GM19193 (cell line): ENCODE data around the gene CDKN2A.

Experiments used
- POLR2A ChIP-seq: IDR thresholded peaks from 4 replicates; pipeline ENCODE4 v1.6.1; 2011; ENCODE audit not compliant: insufficient read depth, insufficient read length; ENCODE audit errors: extremely low read depth

Gene CDKN2A

DNA sequence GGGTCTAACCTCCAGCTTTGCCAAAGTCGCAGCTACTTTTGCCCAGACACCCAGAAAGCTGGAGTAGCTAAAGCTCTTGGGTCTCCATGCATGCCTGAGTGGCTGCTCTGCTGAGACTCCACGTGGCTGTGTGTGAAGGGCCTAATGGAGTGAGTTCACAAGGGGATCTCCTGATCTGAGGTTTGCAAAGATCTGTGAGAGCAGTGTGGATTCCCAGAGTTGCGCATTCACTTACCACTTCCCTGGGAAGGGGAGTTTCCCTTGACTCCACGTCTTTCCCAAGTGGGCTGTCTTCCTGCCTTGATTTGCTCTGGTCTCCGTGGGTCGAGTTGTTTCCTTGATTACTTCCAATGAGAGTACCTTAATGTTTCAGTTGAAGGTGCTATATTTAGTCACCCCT lies 32.5 kb upstream of the CDKN2A start:
- no peak for TF ChIP-seq POLR2A

DNA sequence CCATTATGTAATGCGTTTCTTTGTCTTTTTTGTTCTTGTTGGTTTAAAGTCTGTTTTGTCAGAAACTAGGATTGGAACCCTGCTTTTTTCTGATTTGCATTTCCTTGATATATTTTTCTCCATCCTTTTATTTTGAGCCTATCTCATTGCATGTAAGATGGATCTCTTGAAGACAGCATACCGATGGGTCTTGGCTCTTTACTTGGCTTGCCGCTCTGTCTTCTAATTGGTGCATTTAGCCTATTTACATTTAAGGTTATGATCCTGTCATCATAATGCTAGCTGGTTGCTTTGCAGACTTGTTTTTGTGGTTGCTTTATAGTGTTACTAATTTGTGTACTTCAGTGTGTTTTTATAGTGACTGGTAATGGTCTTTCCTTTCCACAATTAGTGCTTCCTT lies 28.2 kb upstream of the CDKN2A start:
- TF ChIP-seq POLR2A = no peak

- no peak for TF ChIP-seq POLR2A
Measured at GRCh38 chr9:22010866-22011625, 16.9 kb upstream of the CDKN2A start.

- TF ChIP-seq POLR2A = no peak
Measured at GRCh38 chr9:22009506-22009867, 15.3 kb upstream of the CDKN2A start.

- TF ChIP-seq POLR2A = peak; percentile 6
Measured at GRCh38 chr9:22008717-22009505, 14.7 kb upstream of the CDKN2A start, which contains the start of gene CDKN2B. Gene CDKN2B, minus strand, starts transcription at chr9:22009305. Its CDS starts 352 bp downstream, at chr9:22008953.

DNA sequence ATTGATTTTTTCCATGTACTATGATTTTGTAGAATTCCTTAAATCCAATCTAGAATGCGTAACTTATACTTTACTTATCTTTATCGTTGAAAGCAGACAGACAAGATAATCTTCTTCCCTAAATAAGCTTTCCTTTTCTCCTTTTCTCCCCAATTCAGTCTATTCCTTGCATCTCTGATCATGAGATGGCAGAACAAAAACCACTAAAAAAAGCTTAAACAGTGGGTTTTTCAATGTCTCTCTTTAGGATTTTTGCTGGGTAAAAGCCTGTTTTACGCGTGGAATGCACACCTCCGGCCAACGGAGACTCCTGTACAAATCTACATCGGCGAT lies 14.2 kb upstream of the CDKN2A start:
- TF ChIP-seq POLR2A = no peak

DNA sequence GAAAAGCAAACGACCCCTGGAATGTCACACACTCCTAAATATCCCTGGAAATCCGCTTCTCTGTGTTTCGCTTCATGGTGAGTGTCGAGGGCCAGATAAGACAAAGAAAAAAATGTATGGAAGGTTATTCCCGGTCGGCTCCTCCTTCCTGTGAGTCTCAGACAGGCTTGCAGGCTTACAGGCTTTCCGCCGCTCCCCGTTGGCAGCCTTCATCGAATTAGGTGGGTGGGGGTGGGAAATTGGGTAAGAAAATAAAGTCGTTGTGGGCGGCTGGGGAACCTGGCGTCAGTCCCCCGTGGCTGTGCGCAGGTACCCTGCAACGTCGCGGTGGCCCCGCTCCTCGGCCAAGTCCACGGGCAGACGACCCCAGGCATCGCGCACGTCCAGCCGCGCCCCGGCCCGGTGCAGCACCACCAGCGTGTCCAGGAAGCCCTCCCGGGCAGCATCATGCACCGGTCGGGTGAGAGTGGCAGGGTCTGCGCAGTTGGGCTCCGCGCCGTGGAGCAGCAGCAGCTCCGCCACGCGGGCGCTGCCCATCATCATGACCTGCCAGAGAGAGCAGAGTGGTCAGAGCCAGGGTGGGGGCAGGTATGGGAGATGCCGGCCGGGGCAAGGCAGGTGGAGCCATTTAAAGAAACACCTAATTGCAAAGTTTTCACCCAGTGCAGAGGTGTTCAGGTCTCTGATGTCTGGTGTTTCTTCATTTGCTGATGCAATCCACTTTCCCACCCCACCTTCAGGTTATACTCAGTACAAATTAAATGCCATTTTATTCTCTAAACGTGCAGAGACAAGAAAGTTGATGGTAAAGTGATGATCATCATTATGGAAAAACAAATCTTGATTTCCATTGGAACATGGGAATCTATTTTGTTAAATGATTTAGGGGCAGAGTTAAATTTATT lies 11.8 kb upstream of the CDKN2A start:
- TF ChIP-seq POLR2A = no peak

DNA sequence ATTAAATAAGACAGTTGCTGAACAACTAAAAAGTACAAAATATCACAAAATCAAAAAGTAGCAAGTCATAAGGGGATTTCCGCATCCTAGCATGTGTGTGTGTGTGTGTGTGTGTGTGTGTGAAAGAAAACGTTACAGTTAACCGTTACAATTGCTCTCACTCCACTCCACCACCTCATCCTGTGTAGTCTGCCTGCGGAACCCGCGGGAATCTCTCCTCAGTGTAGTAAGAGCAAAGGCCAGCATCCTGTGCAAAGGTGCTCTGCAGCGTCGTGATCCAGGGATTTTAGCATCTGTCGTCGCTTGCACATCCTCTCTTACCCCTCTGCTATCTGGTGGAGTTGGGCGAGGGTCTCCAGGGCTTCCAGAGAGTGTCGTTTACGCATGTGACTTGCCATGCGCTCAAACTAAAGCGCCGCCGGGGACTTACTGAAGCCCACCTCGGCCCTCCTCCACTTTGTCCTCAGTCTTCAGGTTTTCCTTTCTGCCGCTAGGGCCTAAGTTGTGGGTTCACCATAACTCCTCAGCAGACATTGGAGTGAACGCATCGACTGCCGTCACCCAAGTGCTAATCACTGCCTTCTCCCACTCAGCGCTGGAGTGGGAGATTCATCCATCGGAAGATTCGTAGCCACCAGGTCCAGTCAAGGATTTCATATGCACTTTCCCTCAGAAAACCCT lies 11.0 kb upstream of the CDKN2A start:
- no peak for TF ChIP-seq POLR2A

DNA sequence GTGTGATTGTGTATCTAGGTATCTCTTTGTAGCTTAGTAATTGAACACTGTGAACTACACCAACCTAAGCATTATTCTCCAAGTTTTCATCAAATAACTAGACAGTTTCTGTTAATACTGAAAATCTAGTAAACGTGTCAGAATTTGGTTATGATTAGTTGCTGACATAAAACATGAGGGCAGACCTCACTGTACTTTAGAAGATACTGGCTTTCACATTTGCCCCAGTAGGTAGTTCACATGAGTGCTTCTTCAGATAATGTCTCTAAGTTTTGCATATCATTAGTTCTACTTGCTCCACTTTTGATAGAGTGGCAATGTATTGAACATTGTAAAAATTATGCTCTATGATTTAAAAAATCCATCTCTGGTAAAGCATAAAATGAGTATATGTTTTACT lies 7.8 kb upstream of the CDKN2A start:
- TF ChIP-seq POLR2A = no peak

GRCh38 chr9:21998026-21998425 lies 3.8 kb upstream of the CDKN2A start:
- TF ChIP-seq POLR2A = no peak

GRCh38 chr9:21997480-21997879 lies 3.3 kb upstream of the CDKN2A start:
- no peak for TF ChIP-seq POLR2A

DNA sequence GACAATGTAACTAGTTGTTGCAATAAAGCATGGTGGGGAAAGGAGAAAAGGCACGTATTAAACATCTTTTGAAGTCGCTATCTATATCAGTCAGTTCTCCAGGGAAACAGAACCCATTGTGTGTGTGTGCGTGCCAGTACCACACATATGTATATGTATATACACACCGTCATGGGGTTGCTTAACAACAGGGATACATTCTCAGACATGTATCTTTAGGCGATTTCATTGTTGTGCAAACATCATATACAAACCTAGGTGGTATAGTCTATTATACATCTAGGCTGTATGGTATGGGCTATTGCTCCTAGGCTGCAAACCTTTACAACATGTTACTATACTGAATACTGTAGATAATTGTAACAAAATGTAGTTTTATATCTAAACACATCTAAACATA lies 2.7 kb upstream of the CDKN2A start:
- TF ChIP-seq POLR2A = no peak

DNA sequence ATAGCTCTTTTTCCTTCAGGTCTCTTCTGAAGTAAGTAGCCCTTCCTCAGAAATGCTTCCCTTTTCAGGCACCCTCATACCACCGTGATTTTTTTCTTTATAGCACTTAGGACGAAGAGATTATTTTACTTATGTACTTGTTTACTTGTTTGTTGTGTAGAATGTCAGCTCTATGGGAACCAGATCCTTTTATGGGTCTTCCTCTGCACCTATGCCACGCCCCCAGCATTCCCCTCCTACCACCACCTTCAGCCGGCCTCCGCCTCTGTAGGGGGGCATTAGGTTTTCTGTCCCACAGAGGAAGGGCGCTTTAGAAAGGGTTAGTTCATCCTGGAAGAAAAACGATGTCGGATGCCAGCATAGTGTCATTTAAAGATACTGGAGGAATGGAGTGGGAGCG lies 2.2 kb upstream of the CDKN2A start:
- TF ChIP-seq POLR2A = no peak

DNA sequence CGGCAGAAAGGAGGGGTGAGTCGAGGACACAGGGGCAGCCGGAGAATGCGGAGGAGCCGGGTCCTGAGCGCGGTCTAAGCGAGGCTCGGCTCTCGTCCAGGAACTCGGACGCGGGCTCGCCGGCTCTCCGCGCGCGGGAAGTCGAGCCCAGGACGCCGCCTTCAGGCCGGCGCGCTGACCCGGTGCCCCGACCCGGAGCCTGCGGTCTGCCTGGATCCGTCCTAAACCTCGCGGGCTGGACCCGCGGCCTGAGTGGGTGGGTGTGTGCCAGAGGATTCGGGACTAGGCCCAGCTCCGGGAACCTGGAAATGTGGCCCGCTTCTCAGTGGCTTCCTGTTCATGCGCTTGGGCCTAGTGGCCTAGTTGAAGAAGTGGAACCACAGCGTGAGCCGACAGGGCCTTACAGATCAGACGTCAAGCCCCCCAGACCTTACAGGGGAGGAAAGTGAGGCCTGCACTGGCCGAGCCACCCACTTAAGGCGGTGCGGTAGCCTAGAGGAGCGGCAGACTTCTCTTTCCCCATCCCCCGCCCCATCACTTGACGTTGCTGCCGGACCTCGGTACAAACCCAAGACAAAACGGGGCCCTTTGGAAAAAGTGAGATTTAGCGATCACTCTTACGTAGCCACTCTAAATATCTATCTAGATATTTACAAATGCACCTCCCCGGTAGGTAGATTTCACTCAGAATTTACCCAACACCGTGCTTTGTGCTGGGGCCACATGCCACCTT lies 1.6 kb upstream of the CDKN2A start:
- no peak for TF ChIP-seq POLR2A

DNA sequence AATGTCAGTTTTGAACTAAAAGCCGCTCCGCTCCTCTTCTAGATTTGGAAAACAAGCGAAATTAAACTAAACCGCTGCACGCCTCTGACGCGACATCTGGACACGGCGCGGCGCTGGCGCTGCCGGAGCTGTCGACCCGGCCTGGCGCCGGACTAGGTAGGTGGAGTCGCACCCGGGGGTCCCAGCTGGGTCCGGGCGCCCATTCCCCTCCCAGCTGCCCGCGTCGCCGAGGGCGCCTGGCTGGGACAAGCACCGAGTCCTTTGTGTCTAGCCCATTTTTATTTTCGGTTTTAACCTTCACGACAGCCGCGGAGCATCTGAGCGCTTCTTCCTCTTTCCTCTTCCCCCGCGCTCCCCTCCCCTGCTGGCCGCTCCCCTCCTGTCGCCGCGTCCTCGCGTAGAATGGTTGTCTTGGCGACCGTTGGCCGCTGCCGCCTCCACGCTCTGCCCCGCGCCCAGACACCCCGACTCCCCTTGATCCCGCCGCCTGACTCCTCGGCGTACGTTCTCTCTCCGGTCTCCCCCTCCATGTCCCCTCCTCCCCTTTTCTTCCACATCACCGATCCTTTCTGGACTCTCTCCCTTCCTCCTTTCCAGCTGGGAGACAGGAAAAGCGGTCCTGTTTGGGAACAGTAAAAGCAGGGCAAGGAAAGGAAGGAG lies 944 bp upstream of the CDKN2A start:
- TF ChIP-seq POLR2A = peak; percentile 57
